ENCODE results near the gene RNASEH1. TPM values are rescaled to one million over a fixed set of nuclear protein-coding genes. Genes with fewer than 3 reads are reported as not detected.
"Not testable (repeated sequence)": the region's sequence is repeated elsewhere in the genome, so short reads cannot be mapped to it uniquely, and the experiment has no call there.

RNASEH1 gene
- total RNA-seq, 1 donor, result 26.2 TPM

- Histone ChIP-seq H3K27me3 (ENCODE audit: insufficient read depth, low read length) (no peaks in the 10 kb centered on the region), H3K4me3 (ENCODE audit: low read length) (no peak overlapping the region), H3K4me1 (ENCODE audit: insufficient read depth, low read length) (peaks cover 32% of the 10 kb centered on the region), H3K9me3 (ENCODE audit: low read depth, low read length) (no peaks in the 10 kb centered on the region)
Measured at GRCh38 chr2:3522961-3523421, 35.1 kb downstream of the RNASEH1 start.

- Histone ChIP-seq H3K4me3 (ENCODE audit: low read length) (no peak overlapping the region), H3K4me1 (ENCODE audit: insufficient read depth, low read length) (peaks cover 32% of the 10 kb centered on the region), H3K27me3 (ENCODE audit: insufficient read depth, low read length) (no peaks in the 10 kb centered on the region), H3K9me3 (ENCODE audit: low read depth, low read length) (no peaks in the 10 kb centered on the region)
Measured at GRCh38 chr2:3520591-3520990, 37.5 kb downstream of the RNASEH1 start.

GRCh38 chr2:3519255-3520205 lies 38.6 kb downstream of the RNASEH1 start, which contains the start of gene ADI1:
ADI1 (minus strand) TSS chr2:3519531; CDS start chr2:3519487, 44 bp downstream.
- Histone ChIP-seq H3K4me1 (ENCODE audit: insufficient read depth, low read length) (peaks cover 32% of the 10 kb centered on the region), H3K9me3 (ENCODE audit: low read depth, low read length) (no peaks in the 10 kb centered on the region), H3K27me3 (ENCODE audit: insufficient read depth, low read length) (no peaks in the 10 kb centered on the region), H3K4me3 (ENCODE audit: low read length) (peak within 1 kb of the TSS; percentile 83)

GRCh38 chr2:3518496-3519254 lies 39.5 kb downstream of the RNASEH1 start:
- Histone ChIP-seq H3K4me1 (ENCODE audit: insufficient read depth, low read length) (peaks cover 29% of the 10 kb centered on the region), H3K27me3 (ENCODE audit: insufficient read depth, low read length) (no peaks in the 10 kb centered on the region), H3K9me3 (ENCODE audit: low read depth, low read length) (no peaks in the 10 kb centered on the region), H3K4me3 (ENCODE audit: low read length) (peak overlapping the region; percentile 83)

GRCh38 chr2:3517948-3518495 lies 40.1 kb downstream of the RNASEH1 start:
- Histone ChIP-seq H3K27me3 (ENCODE audit: insufficient read depth, low read length) (no peaks in the 10 kb centered on the region), H3K4me1 (ENCODE audit: insufficient read depth, low read length) (peaks cover 25% of the 10 kb centered on the region), H3K9me3 (ENCODE audit: low read depth, low read length) (no peaks in the 10 kb centered on the region), H3K4me3 (ENCODE audit: low read length) (peak overlapping the region; percentile 83)

- Histone ChIP-seq H3K4me3 (ENCODE audit: low read length) (no peak overlapping the region), H3K9me3 (ENCODE audit: low read depth, low read length) (no peaks in the 10 kb centered on the region), H3K4me1 (ENCODE audit: insufficient read depth, low read length) (peaks cover 25% of the 10 kb centered on the region), H3K27me3 (ENCODE audit: insufficient read depth, low read length) (no peaks in the 10 kb centered on the region)
Measured at GRCh38 chr2:3516831-3517230, 41.3 kb downstream of the RNASEH1 start.

GRCh38 chr2:3515438-3515837 lies 42.7 kb downstream of the RNASEH1 start:
- not testable (repeated sequence) for H3K27me3 ChIP-seq (ENCODE audit: insufficient read depth, low read length); H3K4me3 ChIP-seq (ENCODE audit: low read length)
- H3K4me1 ChIP-seq (ENCODE audit: insufficient read depth, low read length), result peaks cover 14% of the 10 kb centered on the region

GRCh38 chr2:3513026-3513810 lies 44.9 kb downstream of the RNASEH1 start:
- Histone ChIP-seq H3K4me3 (ENCODE audit: low read length) (no peak overlapping the region), H3K9me3 (ENCODE audit: low read depth, low read length) (no peaks in the 10 kb centered on the region), H3K27me3 (ENCODE audit: insufficient read depth, low read length) (no peaks in the 10 kb centered on the region), H3K4me1 (ENCODE audit: insufficient read depth, low read length) (peaks cover 2% of the 10 kb centered on the region)

More at GRCh38 chr2:3515438-3515837, 42.7 kb downstream of the RNASEH1 start:
- not testable (repeated sequence) for H3K9me3 ChIP-seq (ENCODE audit: low read depth, low read length)

GRCh38 chr2:3512086-3512485 lies 46.0 kb downstream of the RNASEH1 start:
- Histone ChIP-seq H3K4me3 (ENCODE audit: low read length) (no peak overlapping the region), H3K9me3 (ENCODE audit: low read depth, low read length) (no peaks in the 10 kb centered on the region)

GRCh38 chr2:3505771-3506170 lies 52.4 kb downstream of the RNASEH1 start:
- no peaks in the 10 kb centered on the region for H3K27me3 ChIP-seq (ENCODE audit: insufficient read depth, low read length)
- no peaks in the 10 kb centered on the region for H3K9me3 ChIP-seq (ENCODE audit: low read depth, low read length)

More at GRCh38 chr2:3512086-3512485, 46.0 kb downstream of the RNASEH1 start:
- no peaks in the 10 kb centered on the region for H3K4me1 ChIP-seq (ENCODE audit: insufficient read depth, low read length)
- H3K27me3 ChIP-seq (ENCODE audit: insufficient read depth, low read length), result no peaks in the 10 kb centered on the region

GRCh38 chr2:3504741-3505140 lies 53.4 kb downstream of the RNASEH1 start:
- Histone ChIP-seq H3K4me1 (ENCODE audit: insufficient read depth, low read length) (no peaks in the 10 kb centered on the region), H3K27me3 (ENCODE audit: insufficient read depth, low read length) (no peaks in the 10 kb centered on the region), H3K4me3 (ENCODE audit: low read length) (no peak overlapping the region), H3K9me3 (ENCODE audit: low read depth, low read length) (no peaks in the 10 kb centered on the region)

More at GRCh38 chr2:3505771-3506170, 52.4 kb downstream of the RNASEH1 start:
- Histone ChIP-seq H3K4me3 (ENCODE audit: low read length) (no peak overlapping the region), H3K4me1 (ENCODE audit: insufficient read depth, low read length) (no peaks in the 10 kb centered on the region)

- Histone ChIP-seq H3K4me1 (ENCODE audit: insufficient read depth, low read length) (no peaks in the 10 kb centered on the region), H3K4me3 (ENCODE audit: low read length) (no peak overlapping the region), H3K27me3 (ENCODE audit: insufficient read depth, low read length) (no peaks in the 10 kb centered on the region), H3K9me3 (ENCODE audit: low read depth, low read length) (no peaks in the 10 kb centered on the region)
Measured at GRCh38 chr2:3503483-3503882, 54.6 kb downstream of the RNASEH1 start.

- no peak overlapping the region for H3K4me3 ChIP-seq (ENCODE audit: low read length)
Measured at GRCh38 chr2:3503046-3503445, 55.1 kb downstream of the RNASEH1 start.

GRCh38 chr2:3500326-3500899 lies 57.7 kb downstream of the RNASEH1 start:
- Histone ChIP-seq H3K9me3 (ENCODE audit: low read depth, low read length) (no peaks in the 10 kb centered on the region), H3K4me1 (ENCODE audit: insufficient read depth, low read length) (no peaks in the 10 kb centered on the region), H3K27me3 (ENCODE audit: insufficient read depth, low read length) (no peaks in the 10 kb centered on the region), H3K4me3 (ENCODE audit: low read length) (no peak overlapping the region)

More at GRCh38 chr2:3503046-3503445, 55.1 kb downstream of the RNASEH1 start:
- no peaks in the 10 kb centered on the region for H3K9me3 ChIP-seq (ENCODE audit: low read depth, low read length)
- no peaks in the 10 kb centered on the region for H3K27me3 ChIP-seq (ENCODE audit: insufficient read depth, low read length)
- H3K4me1 ChIP-seq (ENCODE audit: insufficient read depth, low read length), result no peaks in the 10 kb centered on the region

Data from mononuclear cell (primary cell).